GM12891 (cell line): ENCODE results near the gene ALDH1A3.

Experiments used
- DNase-seq: peaks from one replicate; pipeline ENCODE4 v3.0.0; 2011; ENCODE audit warnings: low spot score; ENCODE audit not compliant: insufficient read length
- FAIRE-seq: peaks from 2 replicates; lab custom pipeline; 2011; peaks lifted over from hg19 to GRCh38; lab: Jason Lieb, UNC
- PAX5 ChIP-seq: IDR thresholded peaks from 2 replicates; pipeline ENCODE4 v1.6.1; 2011; ENCODE audit warnings: low read length, moderate library complexity, mild to moderate bottlenecking; ENCODE audit not compliant: insufficient read depth, severe bottlenecking
- POLR2A ChIP-seq: IDR thresholded peaks from 2 replicates; pipeline ENCODE4 v1.6.1; 2011; ENCODE audit warnings: low read depth, low read length, control low read depth
- POLR2AphosphoS5 ChIP-seq: IDR thresholded peaks from 2 replicates; pipeline ENCODE4 v1.6.1; 2011; ENCODE audit warnings: low read depth, low read length, control low read depth
- POU2F2 ChIP-seq: IDR thresholded peaks from 2 replicates; pipeline ENCODE4 v1.6.1; 2011; ENCODE audit warnings: low read depth, mild to moderate bottlenecking, control low read depth, low read length, moderate library complexity
- SPI1 ChIP-seq: IDR thresholded peaks from 2 replicates; pipeline ENCODE4 v1.6.1; 2011; ENCODE audit warnings: low read depth, low read length, control low read depth
- TAF1 ChIP-seq: IDR thresholded peaks from 2 replicates; pipeline ENCODE4 v1.6.1; 2011; ENCODE audit warnings: low read depth, low read length, control low read depth

ALDH1A3 gene

GRCh38 chr15:100900136-100900794, 20.6 kb downstream of the ALDH1A3 start:
- FAIRE-seq, result no peak
- DNase-seq, result no peak
- TF ChIP-seq POU2F2 (no peak), TAF1 (no peak), POLR2AphosphoS5 (no peak), PAX5 (no peak), SPI1 (no peak), POLR2A (no peak)

- no peak for TF ChIP-seq TAF1
- no peak for TF ChIP-seq POLR2AphosphoS5
- TF ChIP-seq SPI1, result no peak
- no peak for TF ChIP-seq POLR2A
- no peak for TF ChIP-seq POU2F2
- TF ChIP-seq PAX5, result no peak
- FAIRE-seq (no peak), DNase-seq (no peak)
Measured at GRCh38 chr15:100900795-100901169, 21.2 kb downstream of the ALDH1A3 start.

- no peak for TF ChIP-seq POLR2A
- no peak for TF ChIP-seq POU2F2
- no peak for TF ChIP-seq TAF1
- TF ChIP-seq SPI1, result no peak
- no peak for TF ChIP-seq PAX5
- no peak for TF ChIP-seq POLR2AphosphoS5
- no peak for FAIRE-seq
Measured at GRCh38 chr15:100901296-100901695, 21.7 kb downstream of the ALDH1A3 start.

GRCh38 chr15:100901702-100902435, 22.2 kb downstream of the ALDH1A3 start:
- DNase-seq (no peak), FAIRE-seq (no peak)
- no peak for TF ChIP-seq POU2F2
- no peak for TF ChIP-seq POLR2A
- TF ChIP-seq POLR2AphosphoS5, result no peak
- TF ChIP-seq PAX5, result no peak
- no peak for TF ChIP-seq TAF1
- no peak for TF ChIP-seq SPI1

More at GRCh38 chr15:100901296-100901695, 21.7 kb downstream of the ALDH1A3 start:
- no peak for DNase-seq

GRCh38 chr15:100902436-100903167, 23.0 kb downstream of the ALDH1A3 start:
- no peak for TF ChIP-seq POLR2A
- no peak for TF ChIP-seq POLR2AphosphoS5
- no peak for TF ChIP-seq TAF1
- no peak for TF ChIP-seq SPI1
- no peak for TF ChIP-seq POU2F2
- TF ChIP-seq PAX5, result no peak
- FAIRE-seq, result no peak
- DNase-seq, result no peak

- no peak for TF ChIP-seq POLR2A
- TF ChIP-seq SPI1, result no peak
- TF ChIP-seq POLR2AphosphoS5, result no peak
- no peak for TF ChIP-seq POU2F2
- TF ChIP-seq PAX5, result no peak
- no peak for TF ChIP-seq TAF1
- FAIRE-seq, result no peak
Measured at GRCh38 chr15:100903168-100903554, 23.5 kb downstream of the ALDH1A3 start.

GRCh38 chr15:100905850-100906249, 26.2 kb downstream of the ALDH1A3 start:
- DNase-seq (no peak), FAIRE-seq (no peak)
- TF ChIP-seq POU2F2 (no peak), POLR2A (no peak), TAF1 (no peak), PAX5 (no peak), SPI1 (no peak), POLR2AphosphoS5 (no peak)

More at GRCh38 chr15:100903168-100903554, 23.5 kb downstream of the ALDH1A3 start:
- DNase-seq, result no peak

GRCh38 chr15:100908466-100908865, 28.8 kb downstream of the ALDH1A3 start:
- no peak for FAIRE-seq
- DNase-seq, result no peak
- TF ChIP-seq POU2F2, result no peak
- no peak for TF ChIP-seq PAX5
- no peak for TF ChIP-seq POLR2A

GRCh38 chr15:100909565-100909964, 29.9 kb downstream of the ALDH1A3 start:
- TF ChIP-seq POU2F2, result no peak
- no peak for TF ChIP-seq SPI1
- TF ChIP-seq PAX5, result no peak
- TF ChIP-seq TAF1, result no peak
- TF ChIP-seq POLR2AphosphoS5, result no peak
- no peak for TF ChIP-seq POLR2A
- FAIRE-seq (no peak), DNase-seq (no peak)
